NOMO-1 (cell line): ENCODE measurements around the gene LGALS1.
"Not testable (repeated sequence)": the region's sequence is repeated elsewhere in the genome, so short reads cannot be mapped to it uniquely, and the experiment has no call there.

Source experiments
- DNase-seq, 2 experiments: peaks; one replicate each; lab custom pipeline; 2025; ENCODE audit not compliant: unreplicated experiment in 2 of 2; lab: John Stamatoyannopoulos, UW

Gene LGALS1

DNA sequence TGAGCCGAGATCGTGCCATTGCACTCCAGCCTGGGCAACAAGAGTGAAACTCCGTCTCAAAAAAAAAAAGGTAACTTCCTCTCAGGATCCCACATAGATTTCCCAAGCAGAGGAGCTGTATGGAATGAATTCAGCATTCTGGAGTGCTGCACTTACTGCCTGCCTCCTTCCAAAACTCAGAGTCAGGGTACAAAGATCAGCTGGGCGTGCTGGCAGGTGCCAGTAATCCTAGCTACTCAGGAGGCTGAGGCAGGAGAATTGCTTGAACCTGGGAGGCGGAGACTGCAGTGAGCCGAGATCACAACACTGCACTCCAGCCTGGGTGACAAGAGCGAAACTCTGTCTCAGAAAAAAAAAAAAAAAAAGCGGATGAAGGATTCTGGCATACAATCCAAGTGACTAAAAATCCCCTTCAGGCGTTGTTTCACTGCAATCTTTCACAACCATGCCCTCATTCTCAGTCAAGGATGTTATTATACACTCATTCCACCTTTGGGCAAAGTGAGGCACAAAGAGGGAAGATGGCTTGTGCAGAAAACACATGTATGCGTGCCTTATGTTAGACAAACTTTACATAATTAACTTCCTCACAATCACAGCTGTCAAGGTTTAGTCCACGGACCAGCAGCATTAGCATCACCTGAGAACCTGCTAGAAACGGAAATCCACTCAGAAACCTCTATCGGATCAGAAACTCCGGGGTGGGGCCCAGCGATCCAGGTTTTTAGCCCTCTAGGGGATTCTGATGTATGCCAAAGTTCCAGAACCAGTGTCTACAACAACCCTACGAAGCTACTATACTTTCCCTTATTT lies 9.6 kb downstream of the LGALS1 start:
- peak in 1 of 2 experiments; percentile 14 for DNase-seq

DNA sequence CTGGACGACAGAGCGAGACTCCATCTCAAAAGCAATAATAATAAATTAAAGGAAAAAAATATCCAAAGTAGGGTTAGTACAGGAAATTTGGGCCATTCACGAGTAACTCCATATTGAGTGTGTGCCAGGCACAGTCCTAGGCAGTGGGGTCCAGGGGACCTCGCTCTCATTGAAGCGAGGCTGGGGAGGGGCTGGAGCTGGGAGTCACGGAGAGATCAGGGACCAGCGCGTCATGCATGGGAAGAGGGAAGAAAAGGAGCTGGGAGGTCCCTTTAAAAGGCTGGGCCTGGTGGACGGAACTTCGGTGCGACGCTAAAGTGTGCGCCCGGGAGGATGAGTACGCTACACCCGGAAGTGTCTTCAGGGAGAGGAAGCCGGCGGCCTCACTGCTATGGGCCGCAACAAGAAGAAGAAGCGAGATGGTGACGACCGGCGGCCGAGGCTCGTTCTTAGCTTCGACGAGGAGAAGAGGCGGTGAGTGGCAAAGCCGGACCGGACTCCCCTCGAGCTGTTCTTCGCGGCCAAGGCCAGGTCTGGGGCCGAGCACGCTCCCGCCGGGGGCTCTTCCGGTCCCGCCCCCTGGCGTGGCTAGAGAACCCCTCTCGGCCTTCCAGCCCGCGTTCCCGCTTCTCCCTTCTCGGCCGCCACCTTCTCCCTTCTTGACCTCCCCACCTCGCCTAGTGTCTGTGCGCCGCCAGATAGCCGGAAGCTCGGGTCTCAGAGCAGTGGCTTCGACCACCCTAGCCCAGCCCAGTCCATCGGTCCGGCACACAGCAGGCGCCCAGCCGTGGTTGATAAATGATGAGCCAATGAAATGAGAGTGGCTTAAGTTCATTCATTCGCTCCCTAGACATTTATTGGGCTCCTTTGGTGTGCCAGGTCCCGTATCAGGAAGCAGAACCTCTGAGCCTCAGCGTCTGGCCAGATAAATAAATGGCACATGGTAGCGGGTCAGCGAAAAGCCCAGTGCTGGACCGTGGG lies 10.9 kb downstream of the LGALS1 start, which contains the start of gene NOL12:
NOL12 (plus strand) TSS at position 342 of the 981 bp plus-strand sequence; CDS start at position 392, 50 bp downstream.
- peak; percentile 61 to 72 for DNase-seq

DNA sequence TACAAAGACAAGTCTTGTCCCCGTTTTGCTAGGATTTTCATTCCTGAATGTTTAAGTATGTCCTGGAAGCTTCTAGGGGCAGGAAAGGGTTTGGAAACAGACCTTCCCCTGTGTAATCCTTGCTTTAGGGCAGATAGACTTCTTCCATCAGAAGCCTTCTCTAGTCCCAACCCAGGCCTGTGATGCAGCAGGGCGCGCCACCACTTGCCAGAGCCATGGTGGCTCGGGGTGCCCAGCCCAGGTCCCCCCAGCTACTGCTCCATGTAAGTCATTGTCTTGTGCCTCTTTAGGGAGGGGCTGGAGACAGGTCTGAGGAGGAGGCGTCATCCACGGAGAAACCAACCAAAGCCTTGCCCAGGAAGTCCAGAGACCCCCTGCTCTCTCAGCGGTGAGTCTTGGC lies 15.0 kb downstream of the LGALS1 start:
- DNase-seq = no peak

DNA sequence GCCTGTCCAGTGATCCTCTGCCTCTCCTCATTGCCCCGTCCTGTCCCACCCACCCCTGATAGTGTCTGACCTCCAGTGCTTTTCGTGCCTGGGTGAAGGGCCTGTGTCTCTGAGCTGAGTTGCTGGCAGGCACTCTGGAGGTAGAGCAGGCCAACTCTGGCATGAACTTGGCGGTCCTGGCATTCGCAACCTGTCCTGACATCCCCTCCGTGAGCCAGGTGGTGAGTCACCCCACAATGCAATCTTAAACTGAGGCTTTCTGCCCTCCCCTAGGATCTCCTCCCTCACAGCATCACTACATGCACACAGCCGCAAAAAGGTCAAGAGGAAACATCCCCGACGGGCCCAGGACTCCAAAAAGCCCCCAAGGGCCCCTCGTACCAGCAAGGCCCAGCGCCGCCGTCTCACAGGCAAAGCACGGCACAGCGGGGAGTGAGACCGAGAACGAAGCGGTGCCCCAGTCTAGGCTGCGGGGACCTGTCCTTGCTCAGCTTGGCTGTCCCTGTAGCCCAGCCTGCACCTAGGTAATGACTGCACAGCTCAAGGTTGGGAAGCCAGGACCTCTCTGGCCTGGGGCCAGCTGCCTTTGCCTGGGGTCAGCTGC lies 15.6 kb downstream of the LGALS1 start:
- DNase-seq = no peak

DNA sequence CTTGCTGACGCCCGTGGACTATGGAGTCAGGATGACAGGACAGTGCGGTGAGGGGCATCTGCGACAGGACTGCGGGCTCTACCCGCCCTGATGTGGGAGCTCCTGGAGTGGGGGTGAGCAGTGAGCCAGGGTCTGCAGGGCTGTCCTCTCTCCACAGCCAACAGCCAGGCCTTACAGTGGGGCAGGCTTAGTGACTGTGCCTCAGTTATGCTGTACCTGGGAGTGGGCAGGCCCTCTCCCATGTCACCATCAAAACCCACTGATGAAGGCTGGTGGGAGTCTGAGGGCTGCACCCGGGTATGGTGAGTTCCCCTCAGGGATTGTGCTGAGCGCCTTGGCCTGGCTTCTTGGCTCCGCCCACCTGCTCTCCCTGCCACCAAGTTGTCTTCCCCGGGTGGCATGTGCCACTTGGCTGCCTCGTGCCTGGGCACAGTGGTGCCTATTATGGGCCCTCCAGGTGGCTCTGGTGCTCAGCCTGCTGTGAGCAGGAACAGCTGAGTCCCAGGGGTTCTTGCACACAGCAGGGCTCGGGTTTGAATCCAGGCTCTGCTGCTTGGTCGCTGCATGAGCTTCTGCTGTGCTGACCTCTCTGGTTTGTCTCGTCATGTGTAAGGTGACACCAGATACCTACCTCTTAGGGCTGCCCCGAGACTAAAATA lies 17.3 kb downstream of the LGALS1 start:
- no peak for DNase-seq

DNA sequence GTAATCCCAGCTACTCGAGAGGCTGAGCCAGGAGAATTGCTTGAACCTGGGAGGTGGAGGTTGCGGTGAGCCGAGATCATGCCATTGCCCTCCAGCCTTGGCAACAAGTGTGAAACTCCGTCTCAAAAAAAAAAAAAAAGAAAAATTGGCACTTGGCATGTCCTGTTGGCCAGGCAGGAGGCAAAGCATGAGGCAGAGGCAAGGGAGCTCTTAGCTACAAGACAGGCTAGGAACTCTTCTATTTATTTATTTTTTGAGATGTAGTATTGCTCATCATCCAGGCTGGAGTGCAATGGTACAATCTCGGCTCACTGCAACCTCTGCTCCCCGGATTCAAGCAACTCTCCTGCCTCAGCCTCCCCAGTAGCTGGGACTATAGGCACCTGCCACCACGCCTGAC lies 18.7 kb downstream of the LGALS1 start:
- not testable (repeated sequence) for DNase-seq

DNA sequence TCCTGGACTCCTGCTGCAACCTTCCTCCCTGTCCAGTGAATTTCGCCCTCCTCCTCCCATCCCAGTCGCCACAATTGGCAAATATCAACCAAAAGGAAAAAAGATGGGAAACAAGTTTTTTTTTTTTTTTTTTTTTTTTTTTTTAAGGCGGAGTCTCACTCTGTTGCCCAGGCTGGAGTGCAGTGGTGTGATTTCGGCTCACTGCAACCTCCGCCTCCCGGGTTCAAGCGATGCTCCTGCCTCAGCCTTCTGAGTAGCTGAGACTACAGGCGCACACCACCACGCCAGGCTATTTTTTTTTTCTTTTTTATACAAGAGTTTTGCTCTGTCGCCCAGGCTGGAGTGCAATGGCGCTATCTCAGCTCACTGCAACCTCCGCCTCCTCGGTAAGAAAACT lies 20.8 kb downstream of the LGALS1 start:
- not testable (repeated sequence) for DNase-seq

DNA sequence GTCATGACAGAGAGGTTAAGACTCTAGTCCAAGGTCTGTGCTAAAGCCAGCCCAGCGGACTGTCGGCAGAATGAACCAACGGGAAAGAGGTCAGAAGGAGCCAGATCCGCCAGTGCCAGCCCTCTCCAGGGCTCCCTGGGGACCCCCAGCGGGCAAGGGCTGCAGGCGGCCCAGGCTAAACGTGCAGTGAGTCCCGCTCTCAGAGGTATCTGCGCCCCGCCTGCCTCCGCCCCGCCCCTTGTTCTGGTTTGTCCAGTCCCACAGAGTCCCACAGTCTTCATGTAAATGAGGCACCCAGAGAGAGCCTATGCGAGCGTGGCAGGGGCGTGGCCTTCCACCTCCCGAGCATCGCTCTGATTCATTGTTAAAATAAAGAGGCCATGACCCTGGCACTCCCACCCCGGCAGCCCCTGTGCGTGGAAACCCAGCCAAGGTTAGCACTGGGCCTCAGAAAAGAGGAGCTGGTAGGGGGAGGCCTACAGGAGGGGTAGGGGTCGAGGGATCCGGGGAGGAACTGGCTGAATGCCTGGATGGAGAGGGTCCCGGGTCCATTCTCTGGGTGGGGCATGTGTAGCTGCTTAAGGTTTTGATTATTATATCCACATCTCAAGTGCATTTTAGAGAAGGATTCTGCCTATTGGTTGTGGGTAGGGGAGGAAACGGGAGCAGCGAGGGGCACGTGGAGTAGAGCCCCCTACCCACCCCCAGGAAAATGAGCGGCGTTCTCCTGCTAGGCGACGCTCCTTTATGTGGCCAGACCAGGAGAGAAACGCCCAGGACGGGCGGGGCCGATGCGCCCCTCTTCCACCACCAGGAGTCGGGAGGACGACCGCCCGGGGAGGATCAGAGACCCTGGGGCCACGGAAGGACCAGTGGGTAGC lies 21.5 kb downstream of the LGALS1 start, which contains the start of gene TRIOBP:
TRIOBP (plus strand) TSS at position 392 of the 881 bp plus-strand sequence. CDS start 4,318 bp downstream, outside the sequence.
- peak in 1 of 2 experiments; percentile 12 for DNase-seq

DNA sequence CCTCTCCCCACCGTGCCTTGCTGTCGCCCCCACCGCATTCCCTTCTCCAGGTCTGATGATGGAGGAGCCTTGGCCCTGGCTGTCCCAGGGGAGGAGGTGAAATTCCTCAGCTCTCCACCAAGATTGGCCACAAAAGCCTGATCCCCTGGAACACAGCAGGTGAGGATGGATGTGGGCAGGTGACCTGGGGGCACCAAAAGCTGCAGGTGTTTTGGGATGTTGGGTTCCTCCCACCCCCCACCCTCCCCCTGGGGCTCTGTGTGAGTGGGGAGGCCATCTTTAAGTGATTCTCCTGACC lies 22.1 kb downstream of the LGALS1 start:
- DNase-seq = no peak

DNA sequence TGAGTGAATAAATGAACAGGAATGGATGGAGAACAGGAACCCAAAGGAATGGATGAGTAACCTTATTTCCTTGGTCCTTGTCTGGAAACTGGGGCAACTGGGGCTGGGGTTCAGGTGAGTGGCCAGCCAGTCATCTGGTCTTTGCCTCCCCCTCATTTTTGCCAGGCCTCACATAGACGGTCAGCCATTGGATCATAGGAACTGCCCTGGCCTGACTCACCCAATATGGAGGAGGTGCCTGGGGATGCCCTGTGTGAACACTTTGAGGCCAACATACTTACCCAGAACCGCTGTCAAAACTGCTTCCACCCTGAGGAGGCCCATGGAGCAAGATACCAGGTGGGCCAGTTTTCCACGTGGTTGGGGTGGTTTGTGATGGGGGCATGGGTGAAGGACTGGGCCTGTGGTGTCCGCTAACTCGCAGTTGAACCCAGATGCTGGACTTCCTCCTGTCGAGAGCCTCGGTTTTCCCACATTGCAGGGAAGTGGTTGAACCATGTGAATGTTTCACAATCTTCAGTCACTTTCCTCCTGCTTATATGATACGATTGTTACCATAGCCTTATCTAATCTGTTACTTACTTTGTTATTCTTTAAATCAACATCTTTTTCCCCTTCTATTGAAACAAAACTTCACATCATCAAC lies 25.8 kb downstream of the LGALS1 start:
- DNase-seq = peak in 1 of 2 experiments; percentile 47

DNA sequence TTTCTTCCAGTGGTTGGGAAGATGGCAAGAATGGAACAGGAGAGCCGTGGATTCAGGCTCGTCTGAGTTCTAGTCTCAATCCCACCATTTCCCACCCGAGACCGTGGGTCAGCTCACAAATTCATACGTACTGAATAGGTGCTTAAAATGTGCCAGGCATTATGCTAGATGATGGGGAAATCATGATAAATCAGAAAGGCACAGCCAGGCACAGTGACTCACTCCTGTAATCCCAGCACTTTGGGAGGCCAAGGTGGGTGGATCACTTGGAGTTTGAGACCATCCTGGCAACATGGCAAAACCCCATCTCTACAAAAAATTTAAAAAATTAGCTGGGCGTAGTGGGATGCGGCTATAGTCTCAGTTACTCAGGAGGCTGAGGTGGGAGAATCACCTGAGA lies 28.5 kb downstream of the LGALS1 start:
- DNase-seq = no peak

DNA sequence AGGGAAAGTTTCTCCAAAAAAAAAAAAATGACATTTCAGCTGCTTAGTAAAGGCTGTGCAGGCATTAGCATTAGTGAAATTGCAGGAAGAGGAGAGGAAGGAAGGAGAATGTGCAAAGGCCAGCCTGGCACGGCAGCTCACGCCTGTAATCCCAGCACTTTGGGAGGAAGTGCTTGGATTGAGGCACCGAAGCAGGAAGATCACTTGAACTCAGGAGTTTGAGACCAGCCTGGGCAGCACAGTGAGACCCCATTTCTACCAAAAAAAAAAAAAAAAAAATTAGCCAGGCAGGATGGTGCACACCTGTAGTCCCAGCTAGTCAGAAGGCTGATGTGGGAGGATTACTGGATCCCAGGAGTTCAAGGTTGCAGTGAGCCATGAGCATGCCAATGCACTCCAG lies 29.2 kb downstream of the LGALS1 start:
- DNase-seq = no peak

DNA sequence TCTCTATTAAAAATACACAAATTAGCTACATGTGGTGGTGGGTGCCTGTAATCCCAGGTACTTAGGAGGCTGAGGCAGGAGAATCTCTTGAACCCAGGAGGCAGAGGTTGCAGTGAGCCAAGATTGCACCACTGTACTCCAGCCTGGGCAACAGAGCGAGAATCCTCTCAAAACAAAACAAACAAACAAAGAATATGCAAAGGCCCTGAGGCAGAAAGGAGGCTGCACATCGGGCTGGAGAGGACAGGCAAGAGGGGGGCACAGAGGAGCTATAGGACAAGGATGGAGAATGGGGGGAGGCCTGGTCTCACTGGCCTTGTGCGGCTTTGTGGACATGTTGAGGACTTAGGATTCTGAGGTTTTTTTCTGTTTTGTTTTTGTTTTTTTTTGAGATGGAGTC lies 29.8 kb downstream of the LGALS1 start:
- DNase-seq = no peak

DNA sequence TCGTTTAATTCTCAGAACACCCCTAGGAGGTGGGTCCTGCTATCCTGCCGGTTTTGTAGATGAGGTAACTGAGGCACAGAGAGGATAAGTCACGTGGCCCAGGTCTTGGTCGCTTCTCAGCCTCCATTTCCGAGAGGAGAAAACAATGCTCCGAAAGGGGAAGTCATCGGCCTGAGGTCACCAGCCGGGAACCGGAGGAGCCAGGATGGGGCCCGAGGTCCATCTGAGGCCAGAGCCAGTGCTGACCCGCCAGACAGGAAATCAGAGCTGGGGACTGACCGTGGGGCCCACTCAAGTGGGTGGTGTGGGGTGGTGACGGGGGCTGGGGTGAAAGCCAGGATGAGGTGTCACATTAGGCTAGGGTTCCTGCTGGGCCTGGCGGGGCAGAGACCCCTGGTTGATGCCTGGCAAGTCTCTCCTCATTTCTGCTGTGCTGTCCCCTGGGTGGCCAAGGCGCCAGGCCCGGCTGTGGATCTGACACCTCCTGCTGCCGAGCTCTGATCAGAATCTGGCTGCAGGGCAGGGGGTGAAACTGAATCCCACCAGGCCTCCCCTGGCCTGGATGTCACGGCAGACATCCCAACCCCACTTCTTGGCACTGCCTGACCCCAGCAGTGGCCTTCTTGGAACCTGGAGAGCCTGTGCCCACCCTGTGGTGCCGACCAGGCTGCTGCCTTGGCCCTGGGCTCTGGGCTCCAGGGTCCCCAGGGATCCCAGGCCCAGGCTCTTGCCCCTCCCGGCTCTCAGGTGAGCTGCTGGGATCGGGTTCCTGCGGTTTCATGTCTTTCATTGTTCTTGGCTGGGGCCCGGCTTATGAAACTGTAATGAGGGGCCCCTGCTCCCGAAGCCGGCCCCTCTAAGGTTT lies 33.4 kb downstream of the LGALS1 start:
- DNase-seq = peak in 1 of 2 experiments; percentile 11

DNA sequence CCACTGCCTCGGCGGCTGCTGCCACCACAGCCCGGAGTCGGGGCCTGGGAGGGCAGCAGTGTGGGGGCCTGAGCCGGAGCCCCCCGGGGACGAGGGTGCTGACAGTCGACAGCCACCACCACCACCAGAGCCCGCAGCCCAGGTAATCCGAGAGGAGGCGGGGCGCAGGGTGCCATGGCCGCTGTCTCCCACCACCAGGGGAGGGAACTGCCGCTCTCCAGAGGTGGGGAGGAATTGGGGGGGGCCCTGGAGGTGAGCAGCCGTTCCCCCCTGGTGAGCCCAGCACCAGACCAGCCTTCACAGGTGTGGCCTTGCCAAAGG lies 34.0 kb downstream of the LGALS1 start:
- no peak for DNase-seq

DNA sequence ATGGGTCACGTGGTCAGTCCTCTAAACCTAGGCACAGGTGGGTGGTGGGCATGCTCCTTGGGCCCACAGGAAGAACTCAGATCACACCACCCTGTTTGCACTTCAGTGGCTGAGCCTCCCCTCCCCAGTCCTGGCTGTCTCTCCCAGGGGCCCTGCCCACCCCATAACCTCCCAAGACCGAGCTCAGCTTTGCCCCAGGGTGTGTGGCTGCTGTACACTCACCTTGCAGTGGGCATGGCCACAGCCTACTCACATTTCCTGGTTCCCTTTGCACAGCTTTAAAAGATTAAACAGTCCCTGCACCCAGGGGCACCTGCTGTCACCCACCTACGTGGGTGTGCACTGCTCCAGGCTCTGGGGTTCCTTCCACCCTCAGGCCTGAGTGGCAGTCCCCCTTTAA lies 35.2 kb downstream of the LGALS1 start:
- DNase-seq = no peak

DNA sequence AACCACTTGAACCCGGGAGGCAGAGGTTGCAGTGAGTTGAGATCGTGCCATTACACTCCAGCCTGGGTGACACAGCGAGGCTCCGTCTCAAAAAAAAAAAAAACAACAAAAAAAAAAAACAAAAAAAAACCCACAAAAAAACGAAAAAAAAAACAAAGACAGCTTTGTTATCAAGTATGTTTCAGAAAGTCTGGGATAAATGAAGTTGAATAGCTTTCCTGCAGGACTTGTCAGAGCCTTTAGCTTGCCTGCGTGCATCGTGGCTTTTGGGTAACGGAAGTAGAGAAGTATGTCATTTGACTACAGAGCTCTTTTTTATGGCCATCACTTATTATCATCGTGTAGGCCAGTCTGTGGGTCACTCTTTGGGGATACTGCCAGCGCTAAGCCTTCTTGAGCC lies 36.1 kb downstream of the LGALS1 start:
- no peak for DNase-seq

DNA sequence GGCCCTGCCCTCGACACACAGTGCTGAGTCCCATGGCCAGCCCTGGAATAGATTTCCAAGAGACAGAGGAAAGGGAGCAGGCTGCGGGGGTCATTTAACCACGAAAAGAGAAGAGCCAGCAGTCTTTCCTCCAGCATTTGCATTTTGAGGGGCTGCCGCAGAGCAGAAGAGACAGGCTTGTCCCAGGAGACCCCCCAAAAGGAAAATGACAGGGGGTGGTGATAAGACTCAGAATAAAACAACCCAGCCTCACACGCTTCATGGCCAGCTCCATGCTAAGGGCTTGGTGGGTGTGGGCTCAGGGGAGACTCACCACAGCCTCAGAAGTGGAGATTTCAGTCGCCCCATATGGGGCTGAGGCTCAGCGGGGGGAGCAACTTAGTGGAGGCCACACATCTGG lies 38.3 kb downstream of the LGALS1 start:
- DNase-seq = no peak
